Measurements from ENCODE around the gene CBFA2T3. TPM values are rescaled to one million over a fixed set of nuclear protein-coding genes. Genes with fewer than 3 reads are reported as not detected.

The CBFA2T3 gene
- total RNA-seq, 1 donor from 2014 or later = 32.8 TPM

DNA sequence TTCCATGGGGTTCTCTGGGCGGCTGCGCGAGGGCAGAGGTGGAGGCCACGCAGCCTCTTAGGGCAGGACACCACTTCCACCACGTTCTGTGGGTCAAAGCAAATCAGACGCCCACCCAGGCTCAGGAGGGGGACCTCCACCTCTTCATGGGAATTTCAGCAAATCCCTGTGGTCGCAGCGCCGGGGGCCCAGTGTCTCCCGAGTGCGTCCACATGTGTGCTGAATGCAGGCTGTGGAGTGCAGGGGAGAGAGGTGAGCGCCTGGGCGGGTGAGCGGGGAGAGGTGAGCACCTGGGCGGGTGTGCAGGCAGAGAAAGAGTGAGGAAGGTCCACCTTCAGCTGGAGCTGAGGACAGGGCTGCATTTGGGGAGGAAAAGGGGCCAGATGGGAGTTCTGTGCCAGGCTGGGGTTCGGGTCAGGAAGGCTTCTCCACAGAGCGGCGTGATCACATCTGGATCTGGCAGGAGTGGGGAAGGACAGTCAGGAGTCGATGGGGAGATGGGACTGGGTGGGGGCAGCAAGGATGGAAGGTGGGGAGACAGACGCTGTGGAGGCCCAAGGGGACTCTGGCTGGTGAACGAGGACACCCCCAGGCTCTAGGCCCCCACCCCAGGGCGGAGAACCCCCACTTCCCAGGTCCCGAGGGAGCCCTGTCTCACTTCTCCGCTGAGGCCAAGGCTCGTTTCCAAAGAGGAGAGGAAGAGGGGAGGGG, 36.8 kb upstream of the CBFA2T3 start:
- Histone ChIP-seq H3K36me3 (no peaks in the 10 kb centered on the region), H3K4me1 (no peaks in the 10 kb centered on the region), H3K27me3 (no peaks in the 10 kb centered on the region), H3K27ac (no peak overlapping the region), H3K9me3 (no peaks in the 10 kb centered on the region), H3K4me3 (no peak overlapping the region)
- intact Hi-C loops (cut with DNase I) = no loop called here
- no peak for DNase-seq (ENCODE audit: low spot score in 2 of 2)
- TF ChIP-seq, protein P1, sequence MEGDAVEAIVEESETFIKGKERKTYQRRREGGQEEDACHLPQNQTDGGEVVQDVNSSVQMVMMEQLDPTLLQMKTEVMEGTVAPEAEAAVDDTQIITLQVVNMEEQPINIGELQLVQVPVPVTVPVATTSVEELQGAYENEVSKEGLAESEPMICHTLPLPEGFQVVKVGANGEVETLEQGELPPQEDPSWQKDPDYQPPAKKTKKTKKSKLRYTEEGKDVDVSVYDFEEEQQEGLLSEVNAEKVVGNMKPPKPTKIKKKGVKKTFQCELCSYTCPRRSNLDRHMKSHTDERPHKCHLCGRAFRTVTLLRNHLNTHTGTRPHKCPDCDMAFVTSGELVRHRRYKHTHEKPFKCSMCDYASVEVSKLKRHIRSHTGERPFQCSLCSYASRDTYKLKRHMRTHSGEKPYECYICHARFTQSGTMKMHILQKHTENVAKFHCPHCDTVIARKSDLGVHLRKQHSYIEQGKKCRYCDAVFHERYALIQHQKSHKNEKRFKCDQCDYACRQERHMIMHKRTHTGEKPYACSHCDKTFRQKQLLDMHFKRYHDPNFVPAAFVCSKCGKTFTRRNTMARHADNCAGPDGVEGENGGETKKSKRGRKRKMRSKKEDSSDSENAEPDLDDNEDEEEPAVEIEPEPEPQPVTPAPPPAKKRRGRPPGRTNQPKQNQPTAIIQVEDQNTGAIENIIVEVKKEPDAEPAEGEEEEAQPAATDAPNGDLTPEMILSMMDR (IDR thresholded peaks at IDR 0.05) = no peak

DNA sequence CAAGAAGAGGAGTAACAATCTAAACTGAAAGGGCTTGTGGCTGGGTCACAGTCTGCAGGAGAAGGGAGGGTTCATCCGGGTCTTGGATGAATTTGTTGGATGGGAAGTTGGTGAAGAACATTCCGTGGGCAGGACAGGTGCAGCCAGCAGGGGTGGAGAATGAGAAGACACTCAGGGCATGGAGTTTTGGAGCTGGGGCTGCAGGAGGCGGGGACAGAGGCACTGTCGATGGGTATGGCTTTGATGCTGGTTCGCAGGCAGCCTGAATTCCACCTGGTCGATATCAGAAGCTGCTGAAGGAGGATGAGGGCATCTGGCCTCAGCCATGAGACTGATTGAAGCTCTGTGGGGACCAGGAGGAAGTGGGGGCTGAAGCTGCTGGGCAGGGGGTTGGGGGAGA, 36.1 kb upstream of the CBFA2T3 start:
- Histone ChIP-seq H3K4me3 (no peak overlapping the region), H3K27ac (no peak overlapping the region), H3K4me1 (no peaks in the 10 kb centered on the region), H3K36me3 (no peaks in the 10 kb centered on the region), H3K9me3 (no peaks in the 10 kb centered on the region), H3K27me3 (no peaks in the 10 kb centered on the region)
- TF ChIP-seq, protein P1 (IDR thresholded peaks at IDR 0.05) = no peak
- intact Hi-C loops (cut with DNase I) = no loop called here
- no peak for DNase-seq (ENCODE audit: low spot score in 2 of 2)

DNA sequence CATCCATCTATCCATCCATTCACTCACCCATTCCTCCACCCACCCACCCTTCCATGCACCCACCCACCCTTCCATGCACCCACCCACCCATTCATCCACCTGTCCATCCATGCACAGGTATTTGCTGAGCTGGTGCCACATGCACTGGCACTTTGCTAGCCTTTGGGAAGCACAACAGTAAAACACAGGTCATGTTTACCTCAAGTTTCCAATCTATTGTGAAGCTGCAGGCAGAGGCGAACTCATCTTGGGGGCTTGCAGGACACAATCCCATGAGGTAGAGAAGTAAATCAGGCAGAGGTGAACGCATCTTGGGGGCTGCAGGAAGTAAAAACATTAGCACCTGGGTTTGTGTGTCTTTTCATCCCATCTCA, 35.6 kb upstream of the CBFA2T3 start:
- DNase-seq (ENCODE audit: low spot score in 2 of 2) = no peak
- H3K27me3 ChIP-seq = no peaks in the 10 kb centered on the region
- intact Hi-C loops (cut with DNase I) = no loop called here

DNA sequence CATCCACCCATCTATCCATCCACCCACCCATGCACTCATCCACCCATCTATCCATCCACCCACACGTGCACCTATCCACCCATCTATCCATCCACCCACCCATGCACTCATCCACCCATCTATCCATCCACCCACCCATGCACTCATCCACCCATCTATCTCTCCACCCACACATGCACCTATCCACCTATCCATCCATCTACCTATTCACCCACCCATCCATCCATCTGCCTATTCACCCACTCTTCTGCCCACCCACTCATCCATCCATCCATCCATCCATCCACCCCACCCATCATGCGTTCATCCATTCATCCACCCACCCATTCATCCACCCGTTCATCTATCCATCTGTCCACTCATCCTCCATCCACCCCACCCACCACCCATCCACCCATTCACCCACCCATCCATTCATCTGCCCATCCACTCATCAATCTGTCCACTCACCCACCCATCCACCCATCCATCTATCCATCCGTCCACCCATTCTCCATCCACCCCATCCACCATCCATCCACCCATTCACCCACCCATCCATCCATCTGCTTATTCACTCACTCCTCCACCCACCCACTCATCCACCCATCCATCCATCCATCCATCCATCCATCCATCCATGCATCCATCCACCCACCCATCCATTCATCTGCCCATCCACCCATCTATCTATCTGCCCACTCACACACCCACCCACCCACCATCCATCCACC, 35.1 kb upstream of the CBFA2T3 start:
- DNase-seq (ENCODE audit: low spot score in 2 of 2) = no peak
- Histone ChIP-seq H3K27ac (no peak overlapping the region), H3K36me3 (no peaks in the 10 kb centered on the region), H3K4me1 (no peaks in the 10 kb centered on the region), H3K9me3 (no peaks in the 10 kb centered on the region), H3K27me3 (no peaks in the 10 kb centered on the region), H3K4me3 (no peak overlapping the region)
- intact Hi-C loops (cut with DNase I) = no loop called here
- TF ChIP-seq, protein P1 (IDR thresholded peaks at IDR 0.05) = no peak

More for the DNA sequence above, 35.6 kb upstream of the CBFA2T3 start:
- Histone ChIP-seq H3K4me3 (no peak overlapping the region), H3K27ac (no peak overlapping the region), H3K4me1 (no peaks in the 10 kb centered on the region), H3K36me3 (no peaks in the 10 kb centered on the region), H3K9me3 (no peaks in the 10 kb centered on the region)
- TF ChIP-seq, protein P1 (IDR thresholded peaks at IDR 0.05) = no peak

DNA sequence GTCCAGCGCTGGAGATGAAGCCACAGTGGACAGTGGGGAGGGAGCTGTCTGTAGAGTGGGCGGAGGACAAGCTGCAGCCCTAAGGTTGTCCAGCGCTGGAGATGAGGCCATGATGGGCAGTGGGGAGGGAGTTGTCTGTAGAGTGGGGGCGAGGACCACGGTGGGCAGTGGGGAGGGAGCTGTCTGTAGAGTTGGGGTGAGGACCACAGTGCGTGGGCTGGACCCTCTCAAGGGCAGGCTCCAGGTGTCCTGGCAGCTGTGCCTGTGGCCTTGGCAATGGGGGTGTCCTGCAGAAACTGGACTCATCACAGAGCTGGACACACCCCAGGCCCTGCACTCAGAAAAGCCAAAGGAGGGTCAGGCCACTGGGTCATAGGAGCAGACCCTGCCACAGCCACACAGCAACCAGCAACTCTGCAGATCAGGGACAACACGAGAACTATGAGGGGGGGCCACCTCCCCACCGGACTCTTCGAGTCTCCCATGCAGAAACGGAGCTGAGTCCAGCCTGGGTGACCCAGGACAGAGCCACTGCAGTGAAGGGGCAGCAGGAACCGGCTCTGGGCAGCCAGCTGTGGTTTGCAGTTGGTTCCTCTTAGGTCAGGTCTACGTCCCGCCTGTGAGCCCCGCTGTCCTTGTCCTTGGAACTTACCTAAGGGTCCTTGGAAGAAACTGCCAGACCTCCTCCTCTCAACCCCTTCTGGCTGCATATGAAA, 33.4 kb upstream of the CBFA2T3 start:
- Histone ChIP-seq H3K36me3 (no peaks in the 10 kb centered on the region), H3K4me1 (no peaks in the 10 kb centered on the region), H3K4me3 (no peak overlapping the region), H3K9me3 (no peaks in the 10 kb centered on the region), H3K27me3 (no peaks in the 10 kb centered on the region), H3K27ac (no peak overlapping the region)
- intact Hi-C loops (cut with DNase I) = no loop called here
- TF ChIP-seq, protein P1 (IDR thresholded peaks at IDR 0.05) = no peak
- no peak for DNase-seq (ENCODE audit: low spot score in 2 of 2)
